ENCODE data around the gene SLC25A51.

Gene SLC25A51

GRCh38 chr9:37905131-37905505 is 1.2 kb upstream of the SLC25A51 start:
- peak overlapping the region; percentile 68 to 72 for H3K4me3 ChIP-seq (replicated peaks in 1 of 2; ENCODE audit: low read depth in 2 of 2, low read length in 2 of 2)
- no peak for DNase-seq (ENCODE audit: low read depth in 2 of 2)
- no peak for TF ChIP-seq CTCF (IDR thresholded peaks at IDR 0.05; ENCODE audit: low read depth, low read length)

GRCh38 chr9:37904445-37905130 is 661 bp upstream of the SLC25A51 start:
- no peak for TF ChIP-seq CTCF (IDR thresholded peaks at IDR 0.05; ENCODE audit: low read depth, low read length)
- H3K4me3 ChIP-seq (replicated peaks in 1 of 2; ENCODE audit: low read depth in 2 of 2, low read length in 2 of 2): peak overlapping the region; percentile 68 to 72
- DNase-seq (ENCODE audit: low read depth in 2 of 2): peak; percentile 58 to 60

- H3K4me3 ChIP-seq (replicated peaks in 1 of 2; ENCODE audit: low read depth in 2 of 2, low read length in 2 of 2): peak overlapping the region; percentile 68 to 72
- DNase-seq (ENCODE audit: low read depth in 2 of 2): peak; percentile 41 to 71
- TF ChIP-seq CTCF (IDR thresholded peaks at IDR 0.05; ENCODE audit: low read depth, low read length): no peak
These were observed 906 bp downstream of the SLC25A51 start for GRCh38 chr9:37902796-37903646.

GRCh38 chr9:37902131-37902530 is 1.8 kb downstream of the SLC25A51 start:
- peak overlapping the region in 1 of 2 donors; percentile 68 for H3K4me3 ChIP-seq (replicated peaks in 1 of 2; ENCODE audit: low read depth in 2 of 2, low read length in 2 of 2)
- no peak for TF ChIP-seq CTCF (IDR thresholded peaks at IDR 0.05; ENCODE audit: low read depth, low read length)
- DNase-seq (ENCODE audit: low read depth in 2 of 2): no peak

GRCh38 chr9:37899041-37899440 is 4.9 kb downstream of the SLC25A51 start:
- no peak overlapping the region for H3K4me3 ChIP-seq (replicated peaks in 1 of 2; ENCODE audit: low read depth in 2 of 2, low read length in 2 of 2)
- DNase-seq (ENCODE audit: low read depth in 2 of 2): peak in 1 of 2 donors; percentile 68
- no peak for TF ChIP-seq CTCF (IDR thresholded peaks at IDR 0.05; ENCODE audit: low read depth, low read length)

- DNase-seq (ENCODE audit: low read depth in 2 of 2): no peak
- no peak for TF ChIP-seq CTCF (IDR thresholded peaks at IDR 0.05; ENCODE audit: low read depth, low read length)
These were observed 6.3 kb downstream of the SLC25A51 start for GRCh38 chr9:37897665-37898064.

More at GRCh38 chr9:37897665-37898064, 6.3 kb downstream of the SLC25A51 start:
- no peak overlapping the region for H3K4me3 ChIP-seq (replicated peaks in 1 of 2; ENCODE audit: low read depth in 2 of 2, low read length in 2 of 2)
